WTC11 (cell line): ENCODE results near the gene AGAP1.

Experiments
- JAZF1 ChIP-seq: fragments of 250-450 bp; sonication (Bioruptor Pico); IDR thresholded peaks from 2 replicates; pipeline ENCODE4 v1.9.0; 2021; ENCODE audit warnings: moderate library complexity, mild to moderate bottlenecking, inconsistent platforms
- NR2C2 ChIP-seq: sonication (generic); formaldehyde crosslinking; IDR thresholded peaks from 2 replicates; pipeline ENCODE4 v1.8.0; 2022; ENCODE audit warnings: mild to moderate bottlenecking, missing genetic modification reagents
- TEAD4 ChIP-seq: sonication (generic); formaldehyde crosslinking; IDR thresholded peaks from 2 replicates; pipeline ENCODE4 v1.8.0; 2022; ENCODE audit warnings: mild to moderate bottlenecking, missing genetic modification reagents
- ZNF317 ChIP-seq: sonication (generic); formaldehyde crosslinking; IDR thresholded peaks from 2 replicates; pipeline ENCODE4 v1.8.1; 2023; ENCODE audit warnings: low read depth, mild to moderate bottlenecking, moderate library complexity, missing genetic modification reagents, borderline replicate concordance
- ZNF396 ChIP-seq: fragments of 250-450 bp; sonication (Bioruptor Pico); IDR thresholded peaks from 2 replicates; pipeline ENCODE4 v1.8.0; 2021; ENCODE audit warnings: mild to moderate bottlenecking, moderate library complexity, borderline replicate concordance
- TF ChIP-seq, protein P1 (sequence below): fragments of 200-600 bp; IDR thresholded peaks from 2 replicates; pipeline ENCODE4 v1.8.0; 2022; ENCODE audit warnings: antibody characterized with exemption

DNA sequence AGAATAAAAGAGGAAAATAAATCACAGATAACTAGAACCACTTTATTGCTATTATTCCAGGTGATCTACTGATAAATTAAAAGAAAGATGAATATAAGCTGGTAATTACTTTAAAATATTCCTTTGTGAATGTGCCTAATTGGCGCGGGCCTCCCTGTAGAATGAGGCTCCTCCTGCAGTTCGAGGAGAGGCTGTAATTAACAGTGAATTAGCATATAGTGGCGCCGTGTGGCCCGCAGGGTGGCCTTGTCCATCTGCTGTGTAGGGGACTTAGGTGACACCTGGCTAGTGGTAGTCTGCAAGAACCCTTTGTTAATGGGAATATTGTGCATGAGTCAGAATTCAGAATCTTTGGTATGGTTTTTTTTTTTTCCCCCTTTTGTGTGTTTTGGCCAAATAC is 119.8 kb downstream of the AGAP1 start:
- TF ChIP-seq NR2C2 (no peak), JAZF1 (CRISPR knock-in tag) (no peak), ZNF317 (CRISPR knock-in tag) (no peak), TEAD4 (CRISPR knock-in tag) (no peak), ZNF396 (no peak)
- TF ChIP-seq, protein P1, sequence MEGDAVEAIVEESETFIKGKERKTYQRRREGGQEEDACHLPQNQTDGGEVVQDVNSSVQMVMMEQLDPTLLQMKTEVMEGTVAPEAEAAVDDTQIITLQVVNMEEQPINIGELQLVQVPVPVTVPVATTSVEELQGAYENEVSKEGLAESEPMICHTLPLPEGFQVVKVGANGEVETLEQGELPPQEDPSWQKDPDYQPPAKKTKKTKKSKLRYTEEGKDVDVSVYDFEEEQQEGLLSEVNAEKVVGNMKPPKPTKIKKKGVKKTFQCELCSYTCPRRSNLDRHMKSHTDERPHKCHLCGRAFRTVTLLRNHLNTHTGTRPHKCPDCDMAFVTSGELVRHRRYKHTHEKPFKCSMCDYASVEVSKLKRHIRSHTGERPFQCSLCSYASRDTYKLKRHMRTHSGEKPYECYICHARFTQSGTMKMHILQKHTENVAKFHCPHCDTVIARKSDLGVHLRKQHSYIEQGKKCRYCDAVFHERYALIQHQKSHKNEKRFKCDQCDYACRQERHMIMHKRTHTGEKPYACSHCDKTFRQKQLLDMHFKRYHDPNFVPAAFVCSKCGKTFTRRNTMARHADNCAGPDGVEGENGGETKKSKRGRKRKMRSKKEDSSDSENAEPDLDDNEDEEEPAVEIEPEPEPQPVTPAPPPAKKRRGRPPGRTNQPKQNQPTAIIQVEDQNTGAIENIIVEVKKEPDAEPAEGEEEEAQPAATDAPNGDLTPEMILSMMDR, result no peak
